NT2/D1 (cell line): ENCODE data around the gene SRMS.
A peak's percentile ranks its signal among the peaks of the same experiment; 100 is the strongest.

Source experiments
- DNase-seq: peaks from one replicate; pipeline ENCODE4 v3.0.0-alpha.2; 2011; ENCODE audit warnings: low read depth, low spot score
- H3K27me3 ChIP-seq: 2 replicates; pipeline ENCODE4 v1.6.0; 2011; ENCODE audit warnings: mild to moderate bottlenecking; ENCODE audit not compliant: insufficient read length, insufficient read depth
- H3K36me3 ChIP-seq: 2 replicates; pipeline ENCODE4 v1.6.1; 2011; ENCODE audit warnings: mild to moderate bottlenecking, low read length, mixed read lengths; ENCODE audit not compliant: insufficient read depth, insufficient read length
- H3K4me1 ChIP-seq: 2 replicates; pipeline ENCODE4 v1.5.1; 2011; ENCODE audit not compliant: insufficient read depth, insufficient read length
- H3K4me3 ChIP-seq: 2 replicates; pipeline ENCODE4 v1.5.1; 2011; ENCODE audit warnings: low read depth; ENCODE audit not compliant: insufficient read length
- H3K9ac ChIP-seq: 2 replicates; pipeline ENCODE4 v1.6.0; 2011; ENCODE audit warnings: low read depth; ENCODE audit not compliant: insufficient read length
- H3K9me3 ChIP-seq: 2 replicates; pipeline ENCODE4 v1.5.1; 2011; ENCODE audit warnings: mild to moderate bottlenecking, low read length; ENCODE audit not compliant: insufficient read depth
- SUZ12 ChIP-seq: IDR thresholded peaks from 2 replicates; pipeline ENCODE4 v1.6.1; 2011; ENCODE audit not compliant: insufficient read length, insufficient read depth; ENCODE audit errors: extremely low read depth
- YY1 ChIP-seq: IDR thresholded peaks from 2 replicates; pipeline ENCODE4 v1.6.1; 2011; ENCODE audit not compliant: insufficient read length, insufficient read depth
- ZNF274 ChIP-seq: IDR thresholded peaks from 2 replicates; pipeline ENCODE4 v1.6.1; 2011; ENCODE audit warnings: mild to moderate bottlenecking, low read depth, low read length

SRMS gene

GRCh38 chr20:63500902-63501817 is 46.4 kb downstream of the SRMS start:
- Histone ChIP-seq H3K4me3 (no peak overlapping the region), H3K27me3 (peaks cover 19% of the 10 kb centered on the region), H3K9ac (peak overlapping the region; percentile 7), H3K4me1 (peaks cover 33% of the 10 kb centered on the region), H3K9me3 (peaks cover 10% of the 10 kb centered on the region; the same call in 1 of the 2 replicates), H3K36me3 (peaks cover 6% of the 10 kb centered on the region)
- no peak for DNase-seq
- TF ChIP-seq ZNF274 (no peak), YY1 (no peak), SUZ12 (no peak)

GRCh38 chr20:63500151-63500901 is 47.2 kb downstream of the SRMS start:
- peaks cover 8% of the 10 kb centered on the region; the same call in 1 of the 2 replicates for H3K9me3 ChIP-seq
- H3K4me1 ChIP-seq: peaks cover 39% of the 10 kb centered on the region
- TF ChIP-seq SUZ12: no peak
- no peak for TF ChIP-seq ZNF274
- TF ChIP-seq YY1: no peak

GRCh38 chr20:63499338-63499969 is 48.1 kb downstream of the SRMS start:
- H3K9me3 ChIP-seq: no peaks in the 10 kb centered on the region
- peak overlapping the region; percentile 53 for H3K4me3 ChIP-seq
- peaks cover 19% of the 10 kb centered on the region for H3K27me3 ChIP-seq
- peak overlapping the region; percentile 80 for H3K9ac ChIP-seq
- H3K4me1 ChIP-seq: peaks cover 41% of the 10 kb centered on the region
- DNase-seq: no peak
- H3K36me3 ChIP-seq: peaks cover 21% of the 10 kb centered on the region
- TF ChIP-seq SUZ12 (no peak), YY1 (no peak), ZNF274 (no peak)

More at GRCh38 chr20:63500151-63500901, 47.2 kb downstream of the SRMS start:
- Histone ChIP-seq H3K9ac (peak overlapping the region; percentile 26), H3K4me3 (no peak overlapping the region), H3K36me3 (peaks cover 13% of the 10 kb centered on the region), H3K27me3 (peaks cover 19% of the 10 kb centered on the region)
- DNase-seq: no peak

GRCh38 chr20:63498960-63499337 is 48.6 kb downstream of the SRMS start, which contains the start of gene EEF1A2:
Gene EEF1A2 (minus strand): TSS chr20:63499083. CDS start chr20:63497763, 1,320 bp downstream.
- Histone ChIP-seq H3K9ac (peak within 1 kb of the TSS; percentile 80), H3K36me3 (peaks cover 27% of the 10 kb centered on the region), H3K27me3 (peaks cover 19% of the 10 kb centered on the region), H3K4me1 (peaks cover 41% of the 10 kb centered on the region), H3K4me3 (peak within 1 kb of the TSS; percentile 72), H3K9me3 (no peaks in the 10 kb centered on the region)
- DNase-seq: no peak
- TF ChIP-seq ZNF274: no peak
- no peak for TF ChIP-seq SUZ12
- no peak for TF ChIP-seq YY1

GRCh38 chr20:63497946-63498935 is 49.3 kb downstream of the SRMS start:
- Histone ChIP-seq H3K4me3 (peak overlapping the region; percentile 72), H3K9ac (peak overlapping the region; percentile 76), H3K9me3 (no peaks in the 10 kb centered on the region), H3K4me1 (peaks cover 41% of the 10 kb centered on the region), H3K36me3 (peaks cover 34% of the 10 kb centered on the region), H3K27me3 (peaks cover 19% of the 10 kb centered on the region)
- TF ChIP-seq ZNF274 (no peak), YY1 (no peak), SUZ12 (no peak)
- DNase-seq: no peak

- peak overlapping the region; percentile 76 for H3K9ac ChIP-seq
- no peak for DNase-seq
- H3K4me3 ChIP-seq: peak overlapping the region; percentile 72
Observed at GRCh38 chr20:63497138-63497945, 50.2 kb downstream of the SRMS start.

More at GRCh38 chr20:63497138-63497945, 50.2 kb downstream of the SRMS start:
- TF ChIP-seq YY1 (no peak), ZNF274 (no peak), SUZ12 (no peak)
- Histone ChIP-seq H3K4me1 (peaks cover 34% of the 10 kb centered on the region), H3K9me3 (no peaks in the 10 kb centered on the region), H3K27me3 (peaks cover 19% of the 10 kb centered on the region), H3K36me3 (peaks cover 43% of the 10 kb centered on the region)
